ENCODE data around the gene COL15A1.

DNA sequence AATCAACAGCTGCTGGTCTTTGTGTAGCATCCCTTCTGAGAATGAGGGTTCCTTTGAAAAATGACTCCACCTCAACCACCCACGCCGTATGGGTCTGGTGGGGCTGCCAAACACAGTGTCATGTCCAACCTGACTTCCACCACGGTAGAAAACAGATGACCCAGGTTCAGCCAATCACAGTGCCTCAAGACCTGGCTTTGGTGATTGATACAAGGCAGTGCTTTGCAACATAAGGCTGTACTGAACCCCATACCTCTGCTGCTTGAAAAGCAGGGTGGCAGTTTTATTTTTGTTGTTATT is 149.7 kb downstream of the COL15A1 start:
- TF ChIP-seq, protein P1, sequence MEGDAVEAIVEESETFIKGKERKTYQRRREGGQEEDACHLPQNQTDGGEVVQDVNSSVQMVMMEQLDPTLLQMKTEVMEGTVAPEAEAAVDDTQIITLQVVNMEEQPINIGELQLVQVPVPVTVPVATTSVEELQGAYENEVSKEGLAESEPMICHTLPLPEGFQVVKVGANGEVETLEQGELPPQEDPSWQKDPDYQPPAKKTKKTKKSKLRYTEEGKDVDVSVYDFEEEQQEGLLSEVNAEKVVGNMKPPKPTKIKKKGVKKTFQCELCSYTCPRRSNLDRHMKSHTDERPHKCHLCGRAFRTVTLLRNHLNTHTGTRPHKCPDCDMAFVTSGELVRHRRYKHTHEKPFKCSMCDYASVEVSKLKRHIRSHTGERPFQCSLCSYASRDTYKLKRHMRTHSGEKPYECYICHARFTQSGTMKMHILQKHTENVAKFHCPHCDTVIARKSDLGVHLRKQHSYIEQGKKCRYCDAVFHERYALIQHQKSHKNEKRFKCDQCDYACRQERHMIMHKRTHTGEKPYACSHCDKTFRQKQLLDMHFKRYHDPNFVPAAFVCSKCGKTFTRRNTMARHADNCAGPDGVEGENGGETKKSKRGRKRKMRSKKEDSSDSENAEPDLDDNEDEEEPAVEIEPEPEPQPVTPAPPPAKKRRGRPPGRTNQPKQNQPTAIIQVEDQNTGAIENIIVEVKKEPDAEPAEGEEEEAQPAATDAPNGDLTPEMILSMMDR (IDR thresholded peaks at IDR 0.05; ENCODE audit: low read length) = no peak
- TF ChIP-seq EZH2 (optimal IDR thresholded peaks at IDR 0.05; ENCODE audit: low read depth, low read length) (no peak), EZH2phosphoT487 (IDR thresholded peaks at IDR 0.05; ENCODE audit: low read length) (no peak)
